IPS DF 6.9 (cell line): ENCODE results near the gene PPP1R17.
A peak's percentile ranks its signal among the peaks of the same experiment; 100 is the strongest.

ENCODE experiments used
- DNase-seq: peaks from one replicate; pipeline ENCODE4 v3.0.0-alpha.2; 2013; ENCODE audit warnings: low read depth, low spot score
- H3K27ac ChIP-seq: one replicate; pipeline ENCODE4 v1.5.1; 2013; ENCODE audit warnings: low read length, control low read depth
- H3K27me3 ChIP-seq: 2 replicates; pipeline ENCODE4 v1.6.1; 2013; ENCODE audit warnings: mild to moderate bottlenecking, low read length; ENCODE audit not compliant: control insufficient read depth, insufficient read depth
- H3K36me3 ChIP-seq: 2 replicates; pipeline ENCODE4 v1.6.1; 2013; ENCODE audit warnings: low read length; ENCODE audit not compliant: control insufficient read depth, insufficient read depth
- H3K4me1 ChIP-seq: 2 replicates; pipeline ENCODE4 v1.6.1; 2013; ENCODE audit warnings: low read length; ENCODE audit not compliant: control insufficient read depth, insufficient read depth
- H3K4me3 ChIP-seq: 2 replicates; pipeline ENCODE4 v1.5.1; 2013; ENCODE audit warnings: mild to moderate bottlenecking, low read length
- H3K9me3 ChIP-seq: 2 replicates; pipeline ENCODE4 v1.6.1; 2013; ENCODE audit warnings: low read length, inconsistent platforms; ENCODE audit not compliant: control insufficient read depth, insufficient read depth
- WGBS: extraction: QIAGEN DNeasy Blood & Tissue Kit; methylation state at CpG from one replicate; pipeline ENCODE4 v1.1.7; 2013; ENCODE audit warnings: mixed read lengths, missing lambda C conversion rate; ENCODE audit not compliant: insufficient read length, insufficient coverage; 5-methylcytosine and 5-hydroxymethylcytosine counted together

The PPP1R17 gene

DNA sequence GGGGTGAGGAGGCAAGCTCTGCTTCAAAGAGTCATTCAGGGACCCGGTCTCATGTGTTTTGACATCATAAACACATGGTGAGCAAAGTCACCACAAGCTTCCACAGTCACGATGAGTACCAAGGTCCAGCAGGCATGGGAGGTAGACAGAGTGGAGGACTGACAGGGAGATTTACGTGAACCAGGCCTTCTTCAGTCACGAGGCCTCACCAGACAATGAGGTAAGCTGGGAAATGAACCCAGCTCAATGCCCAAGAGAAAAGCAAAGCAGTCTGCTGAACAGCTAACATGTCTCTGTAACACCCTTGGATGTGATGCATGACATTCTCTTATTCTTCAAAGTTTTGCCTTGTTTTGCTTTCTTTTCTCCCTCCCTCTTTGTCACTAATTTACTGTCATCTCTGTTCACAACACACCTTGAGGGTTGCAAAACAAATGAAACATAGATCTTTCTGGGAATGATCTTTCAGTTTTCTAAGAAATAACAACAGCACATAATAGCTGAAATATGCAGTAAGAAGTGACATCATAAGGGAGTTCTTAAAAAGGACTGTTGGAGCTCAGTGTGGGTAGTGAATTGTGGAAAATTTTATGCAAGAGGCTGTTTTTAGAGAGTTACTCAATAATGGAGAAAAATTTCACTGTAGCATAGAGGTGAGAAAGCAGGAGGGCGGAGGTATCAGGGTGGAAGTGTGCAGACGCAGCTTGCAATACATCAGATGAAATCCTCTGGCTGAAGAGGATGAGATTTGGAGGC lies 9.0 kb downstream of the PPP1R17 start:
- no peaks in the 10 kb centered on the region for H3K4me1 ChIP-seq
- no peaks in the 10 kb centered on the region for H3K27me3 ChIP-seq
- H3K27ac ChIP-seq, result no peak overlapping the region
- H3K4me3 ChIP-seq, result no peak overlapping the region
- no CpG with 5 or more reads among the region's 6 CpGs for WGBS
- H3K36me3 ChIP-seq, result no peaks in the 10 kb centered on the region
- H3K9me3 ChIP-seq, result no peaks in the 10 kb centered on the region
- DNase-seq, result no peak

DNA sequence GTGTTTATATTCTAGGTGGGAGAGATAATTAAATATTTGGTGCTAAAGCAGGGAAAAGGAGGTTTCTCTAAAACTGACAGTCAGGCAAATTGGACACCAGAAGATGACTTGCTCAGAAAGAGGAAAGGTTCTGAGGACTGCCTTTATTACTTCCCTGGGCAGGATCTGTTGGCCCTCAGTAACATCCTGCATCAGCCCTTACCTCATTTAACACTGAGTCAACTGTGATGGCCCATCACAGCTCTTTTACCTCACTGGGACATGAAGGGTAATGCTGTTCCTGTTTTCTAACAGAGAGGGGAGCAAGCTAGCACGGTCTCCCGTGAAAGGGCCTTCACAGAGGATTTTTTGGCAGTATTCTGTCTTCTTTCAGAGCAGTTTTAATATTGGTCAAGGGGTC lies 12.0 kb downstream of the PPP1R17 start:
- no peak for DNase-seq
- WGBS, result no CpG with 5 or more reads among the region's 2 CpGs
- H3K9me3 ChIP-seq, result no peaks in the 10 kb centered on the region

DNA sequence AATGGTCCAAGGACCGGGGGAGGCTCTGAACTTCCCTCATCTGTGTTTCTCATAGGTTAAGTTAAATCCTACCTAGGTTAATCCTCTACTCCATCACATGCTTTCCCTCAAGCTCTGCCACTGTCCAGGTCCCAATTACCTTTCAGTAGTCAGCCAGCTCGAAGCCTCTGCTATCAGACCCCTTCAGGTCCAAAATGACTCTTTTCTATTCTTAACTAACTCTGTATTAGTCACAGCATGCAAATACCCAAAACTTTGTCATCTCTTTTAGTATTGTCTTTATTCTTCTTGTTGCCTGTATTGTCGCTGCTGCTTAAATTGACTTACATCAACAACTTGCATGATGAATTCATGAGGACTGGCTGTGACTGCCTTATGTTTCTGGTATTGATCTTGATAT lies 15.3 kb downstream of the PPP1R17 start:
- no peak for DNase-seq
- no peak overlapping the region for H3K27ac ChIP-seq
- H3K27me3 ChIP-seq, result no peaks in the 10 kb centered on the region
- no peaks in the 10 kb centered on the region for H3K36me3 ChIP-seq
- no peaks in the 10 kb centered on the region for H3K4me1 ChIP-seq
- H3K4me3 ChIP-seq, result no peak overlapping the region
- H3K9me3 ChIP-seq, result no peaks in the 10 kb centered on the region
- no CpG with 5 or more reads among the region's 3 CpGs for WGBS

More for the DNA sequence above, 12.0 kb downstream of the PPP1R17 start:
- Histone ChIP-seq H3K27me3 (no peaks in the 10 kb centered on the region), H3K4me3 (no peak overlapping the region), H3K27ac (no peak overlapping the region), H3K4me1 (no peaks in the 10 kb centered on the region), H3K36me3 (no peaks in the 10 kb centered on the region)

DNA sequence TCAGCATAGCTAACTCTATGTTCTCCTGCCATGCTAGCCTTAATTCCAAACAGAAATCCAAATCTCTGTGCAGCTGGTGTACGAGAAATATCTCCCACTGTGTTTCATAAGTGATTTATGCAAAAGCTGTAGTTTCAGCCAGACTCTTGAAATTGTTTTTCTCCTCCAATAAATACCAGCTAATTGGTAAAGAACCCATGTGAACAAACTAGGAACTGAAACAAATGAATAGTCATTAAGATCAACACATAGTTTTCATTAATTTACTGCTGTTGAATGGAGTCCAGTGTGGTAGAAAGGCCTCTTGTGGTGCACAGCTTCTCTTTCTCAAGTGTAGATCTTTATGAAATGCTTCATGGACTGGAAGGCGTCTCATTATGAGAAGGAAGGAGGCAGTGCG lies 18.4 kb downstream of the PPP1R17 start:
- no peaks in the 10 kb centered on the region for H3K36me3 ChIP-seq
- H3K4me1 ChIP-seq, result peaks cover 2% of the 10 kb centered on the region; the same call in 1 of the 2 replicates
- no peak overlapping the region for H3K27ac ChIP-seq
- H3K9me3 ChIP-seq, result no peaks in the 10 kb centered on the region
- no peaks in the 10 kb centered on the region for H3K27me3 ChIP-seq
- no peak overlapping the region for H3K4me3 ChIP-seq
- no CpG with 5 or more reads among the region's 3 CpGs for WGBS
- DNase-seq, result no peak

DNA sequence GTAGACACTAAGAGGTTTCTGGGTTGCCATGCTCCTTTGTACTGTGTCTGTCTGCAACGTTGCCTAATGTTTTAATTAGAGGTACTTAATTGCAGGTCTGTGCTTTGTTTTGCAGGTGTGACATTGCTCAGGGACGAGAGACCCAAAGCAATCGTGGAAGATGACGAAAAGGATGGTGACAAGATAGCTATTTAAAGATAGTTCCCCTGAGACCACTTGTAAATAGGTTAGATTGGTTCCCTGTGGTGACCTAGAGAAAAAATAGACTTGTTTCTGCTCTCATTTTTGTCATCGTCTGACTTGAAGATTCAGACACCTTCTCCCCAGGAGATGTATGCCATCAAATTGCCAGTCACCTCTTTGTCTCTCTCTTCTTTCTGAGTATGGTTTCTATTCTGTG lies 20.1 kb downstream of the PPP1R17 start:
- H3K9me3 ChIP-seq, result no peaks in the 10 kb centered on the region
- H3K36me3 ChIP-seq, result no peaks in the 10 kb centered on the region
- WGBS, result no CpG with 5 or more reads among the region's 5 CpGs
- no peak overlapping the region for H3K27ac ChIP-seq
- H3K4me3 ChIP-seq, result no peak overlapping the region
- H3K27me3 ChIP-seq, result no peaks in the 10 kb centered on the region
- H3K4me1 ChIP-seq, result peaks cover 2% of the 10 kb centered on the region; the same call in 1 of the 2 replicates
- DNase-seq, result no peak

DNA sequence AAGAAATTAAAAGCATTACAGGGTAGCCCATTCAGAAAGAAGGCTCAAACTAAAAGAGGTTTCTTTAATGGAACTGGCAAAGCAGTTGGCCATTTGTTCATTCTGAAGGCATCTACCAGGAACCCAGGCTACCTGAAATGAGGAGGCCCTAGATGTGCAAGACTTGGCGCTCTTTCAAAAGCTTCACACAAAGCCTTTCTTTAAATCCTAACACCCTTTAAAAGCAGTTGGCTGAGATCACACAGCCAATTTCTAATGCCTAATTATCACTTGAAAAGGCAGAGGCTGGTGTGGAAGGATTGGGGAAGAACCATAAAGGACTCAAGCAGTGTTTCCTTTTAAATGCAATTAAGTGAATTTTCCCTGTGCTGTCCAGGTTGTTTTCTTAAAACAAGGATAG lies 23.2 kb downstream of the PPP1R17 start:
- peak; percentile 54 for DNase-seq
- no peaks in the 10 kb centered on the region for H3K9me3 ChIP-seq
- H3K27ac ChIP-seq, result no peak overlapping the region
- no peaks in the 10 kb centered on the region for H3K36me3 ChIP-seq
- H3K27me3 ChIP-seq, result no peaks in the 10 kb centered on the region
- peaks cover 2% of the 10 kb centered on the region; the same call in 1 of the 2 replicates for H3K4me1 ChIP-seq
- H3K4me3 ChIP-seq, result no peak overlapping the region
- WGBS, result no CpG with 5 or more reads among the region's 1 CpG

DNA sequence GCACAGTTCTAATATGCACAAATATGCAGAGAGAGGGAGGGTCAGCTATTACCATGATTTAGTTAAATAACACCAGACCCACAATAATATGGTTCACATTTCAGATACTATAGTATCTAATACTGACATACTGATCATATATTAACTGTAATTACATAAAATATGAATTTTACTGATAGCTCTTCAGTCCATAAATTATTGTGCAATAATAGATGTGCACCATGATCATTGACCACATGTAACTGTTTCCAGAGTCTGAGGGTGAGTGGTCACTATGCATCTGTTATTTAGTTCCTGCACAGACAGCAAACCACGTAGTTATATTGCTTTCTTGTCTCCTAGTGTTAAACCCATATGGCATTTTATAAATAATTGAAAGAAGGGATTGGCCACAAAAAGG lies 29.3 kb downstream of the PPP1R17 start:
- Histone ChIP-seq H3K9me3 (no peaks in the 10 kb centered on the region), H3K4me1 (no peaks in the 10 kb centered on the region), H3K4me3 (no peak overlapping the region), H3K27ac (no peak overlapping the region), H3K36me3 (no peaks in the 10 kb centered on the region), H3K27me3 (no peaks in the 10 kb centered on the region)
- no peak for DNase-seq
- no CpG with 5 or more reads among the region's 1 CpG for WGBS

DNA sequence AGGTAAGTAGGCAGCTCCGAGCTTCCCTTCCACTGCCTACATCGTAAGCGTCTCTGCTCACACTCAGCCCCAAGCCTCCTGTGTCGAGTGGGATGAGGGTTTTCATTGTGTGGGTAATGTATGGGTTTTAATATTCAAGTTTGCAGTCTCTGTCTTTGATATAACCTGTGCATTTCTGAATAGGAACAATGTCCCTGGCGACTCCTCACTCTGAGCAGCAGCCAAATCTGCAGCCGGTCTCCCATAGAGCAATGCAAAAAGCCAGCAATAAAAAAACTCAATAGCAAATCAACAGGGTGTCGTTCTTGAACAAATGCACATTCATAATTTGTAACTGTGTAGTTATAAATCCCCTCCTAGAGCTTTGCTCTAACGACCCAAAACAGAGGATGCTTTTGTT lies 33.4 kb downstream of the PPP1R17 start:
- Histone ChIP-seq H3K27me3 (no peaks in the 10 kb centered on the region), H3K36me3 (no peaks in the 10 kb centered on the region), H3K4me3 (no peak overlapping the region), H3K27ac (no peak overlapping the region), H3K4me1 (no peaks in the 10 kb centered on the region), H3K9me3 (no peaks in the 10 kb centered on the region)
- DNase-seq, result no peak
- WGBS, result no CpG with 5 or more reads among the region's 8 CpGs

DNA sequence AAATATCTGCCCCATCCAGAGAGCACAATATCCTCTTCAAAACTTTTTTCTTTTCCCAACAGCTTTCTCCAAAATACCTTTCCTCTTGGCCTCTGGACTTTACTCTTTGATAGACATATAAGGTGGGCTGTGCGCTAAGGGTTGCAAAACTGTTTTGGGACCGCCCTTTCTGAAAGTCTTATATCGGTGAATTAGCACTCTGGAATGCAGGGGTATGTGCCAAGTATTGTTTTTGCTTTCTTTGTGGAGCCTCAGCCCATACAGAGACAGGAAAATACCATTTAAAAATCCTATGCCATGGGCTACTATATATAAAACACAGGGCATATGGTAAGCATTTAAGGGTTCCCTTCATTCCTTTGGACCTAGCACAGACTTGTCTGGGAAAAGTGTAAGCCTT lies 37.7 kb downstream of the PPP1R17 start:
- H3K4me3 ChIP-seq, result no peak overlapping the region
- no peaks in the 10 kb centered on the region for H3K9me3 ChIP-seq
- DNase-seq, result no peak
- H3K4me1 ChIP-seq, result no peaks in the 10 kb centered on the region
- no peaks in the 10 kb centered on the region; the same call in 1 of the 2 replicates for H3K27me3 ChIP-seq
- no peaks in the 10 kb centered on the region for H3K36me3 ChIP-seq
- no CpG with 5 or more reads among the region's 3 CpGs for WGBS
- H3K27ac ChIP-seq, result no peak overlapping the region

DNA sequence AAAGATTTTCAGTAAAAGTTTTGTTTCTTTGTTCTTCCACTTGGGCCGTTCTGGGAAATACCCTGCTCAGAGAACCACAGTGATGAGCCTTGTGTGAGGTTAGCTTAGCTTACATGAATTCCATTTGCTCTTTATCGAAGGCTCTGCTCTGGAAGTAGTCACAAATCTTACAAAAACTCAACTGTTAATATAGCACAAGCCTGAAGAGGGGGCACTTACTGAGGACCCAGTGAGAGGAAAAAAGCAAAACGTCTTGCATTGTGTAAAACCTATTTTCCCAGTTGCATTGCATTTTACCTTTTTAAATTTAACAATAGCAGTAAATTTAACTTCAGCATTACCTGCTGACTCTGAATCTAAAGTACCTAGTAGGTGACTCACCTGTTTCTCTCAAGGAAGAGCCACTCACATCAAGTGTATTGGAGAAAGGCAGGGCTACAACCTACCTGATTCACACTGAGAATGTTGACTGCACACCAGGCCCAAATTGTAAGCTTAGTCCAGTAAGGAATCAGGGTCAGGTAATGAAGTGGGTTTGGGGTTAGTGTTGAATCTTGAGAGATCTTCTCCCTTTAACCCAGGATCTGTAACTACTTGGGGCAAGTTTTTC lies 42.3 kb downstream of the PPP1R17 start:
- Histone ChIP-seq H3K4me1 (no peaks in the 10 kb centered on the region), H3K27me3 (no peaks in the 10 kb centered on the region; the same call in 1 of the 2 replicates), H3K4me3 (no peak overlapping the region), H3K27ac (no peak overlapping the region), H3K9me3 (no peaks in the 10 kb centered on the region), H3K36me3 (no peaks in the 10 kb centered on the region)
- no peak for DNase-seq
- WGBS, result no CpG with 5 or more reads among the region's 3 CpGs

DNA sequence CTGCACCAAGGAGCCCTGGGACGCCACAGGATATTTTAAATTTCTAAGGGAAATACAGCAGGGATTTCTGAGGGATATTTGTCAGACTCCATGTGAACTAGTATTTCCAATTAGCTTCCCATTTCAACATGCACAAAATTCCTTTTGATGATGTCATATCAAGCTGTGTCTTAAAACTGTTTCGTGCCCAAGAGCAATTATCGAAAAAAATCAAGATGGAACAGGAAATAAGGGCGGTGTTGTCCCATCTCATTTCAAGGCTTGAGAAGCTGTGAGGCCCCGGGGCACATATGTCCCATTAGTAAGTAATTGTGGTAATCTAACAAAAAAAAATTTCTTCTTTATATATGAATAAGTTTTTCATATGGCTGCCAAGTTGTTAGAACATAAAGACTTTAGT lies 47.4 kb downstream of the PPP1R17 start:
- Histone ChIP-seq H3K4me3 (no peak overlapping the region), H3K4me1 (no peaks in the 10 kb centered on the region), H3K9me3 (no peaks in the 10 kb centered on the region), H3K36me3 (no peaks in the 10 kb centered on the region), H3K27ac (no peak overlapping the region), H3K27me3 (no peaks in the 10 kb centered on the region)
- DNase-seq, result no peak
- WGBS, result no CpG with 5 or more reads among the region's 5 CpGs
